ENCODE measurements around the gene SFI1.

DNA sequence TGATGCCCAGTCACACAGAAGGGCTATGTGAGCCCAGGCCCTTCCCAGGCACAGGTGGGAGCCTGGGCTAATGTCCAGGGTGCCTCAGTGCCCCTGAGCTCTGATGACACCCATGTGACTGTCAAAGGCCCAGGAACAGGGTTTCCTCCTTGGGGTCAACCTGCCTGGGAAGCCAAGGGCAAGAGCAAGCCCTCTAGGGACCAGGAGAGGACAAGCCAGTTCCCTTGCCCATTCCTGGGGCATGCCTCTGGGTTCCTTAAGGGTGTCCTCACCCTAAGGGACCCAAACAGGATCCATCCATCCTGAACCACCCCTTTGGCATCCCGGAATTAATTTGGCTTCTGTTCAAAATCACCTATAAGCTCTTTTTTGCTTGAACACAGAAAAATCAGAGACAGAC, 126.6 kb downstream of the SFI1 start:
- TF ChIP-seq POLR2A (IDR thresholded peaks at IDR 0.05; ENCODE audit: low read length) = no peak
- no peak for TF ChIP-seq GATA1 (IDR thresholded peaks at IDR 0.05; ENCODE audit: low read depth, low read length)
